HG03196 (cell line): ENCODE data around the gene OSCP1.

ENCODE experiments used
- ATAC-seq: cut with Tn5 transposase; IDR thresholded peaks from one replicate; pipeline ENCODE4 v1.9.1; 2021; ENCODE audit not compliant: unreplicated experiment

OSCP1 gene

GRCh38 chr1:36411674-36412648, 38.3 kb downstream of the OSCP1 start:
- ATAC-seq = no peak

- no peak for ATAC-seq
Measured at GRCh38 chr1:36408479-36408878, 41.8 kb downstream of the OSCP1 start.

GRCh38 chr1:36406440-36406839, 43.8 kb downstream of the OSCP1 start:
- no peak for ATAC-seq

- ATAC-seq = no peak
Measured at GRCh38 chr1:36402504-36402890, 47.8 kb downstream of the OSCP1 start.

GRCh38 chr1:36401602-36402503, 48.4 kb downstream of the OSCP1 start:
- no peak for ATAC-seq

GRCh38 chr1:36400825-36401601, 49.2 kb downstream of the OSCP1 start:
- no peak for ATAC-seq

GRCh38 chr1:36400514-36400824, 49.8 kb downstream of the OSCP1 start:
- ATAC-seq = no peak

- no peak for ATAC-seq
Measured at GRCh38 chr1:36398370-36398977, 51.8 kb downstream of the OSCP1 start.

GRCh38 chr1:36397378-36398230, 52.6 kb downstream of the OSCP1 start, which contains the start of gene LSM10:
LSM10 (minus strand) TSS chr1:36397908; CDS start chr1:36394129, 3,779 bp downstream.
- peak; percentile 70 for ATAC-seq

- no peak for ATAC-seq
Measured at GRCh38 chr1:36397083-36397377, 53.2 kb downstream of the OSCP1 start.

GRCh38 chr1:36396359-36396758, 53.9 kb downstream of the OSCP1 start:
- no peak for ATAC-seq

- ATAC-seq = no peak
Measured at GRCh38 chr1:36393686-36394085, 56.6 kb downstream of the OSCP1 start.

GRCh38 chr1:36392836-36393235, 57.4 kb downstream of the OSCP1 start:
- no peak for ATAC-seq

GRCh38 chr1:36391271-36391670, 59.0 kb downstream of the OSCP1 start:
- no peak for ATAC-seq

GRCh38 chr1:36390411-36390810, 59.8 kb downstream of the OSCP1 start:
- ATAC-seq = no peak

- ATAC-seq = no peak
Measured at GRCh38 chr1:36389999-36390398, 60.3 kb downstream of the OSCP1 start.

GRCh38 chr1:36389261-36389660, 61.0 kb downstream of the OSCP1 start:
- ATAC-seq = no peak

GRCh38 chr1:36387141-36387949, 62.9 kb downstream of the OSCP1 start:
- ATAC-seq = no peak
